ENCODE measurements around the gene SORCS3.

DNA sequence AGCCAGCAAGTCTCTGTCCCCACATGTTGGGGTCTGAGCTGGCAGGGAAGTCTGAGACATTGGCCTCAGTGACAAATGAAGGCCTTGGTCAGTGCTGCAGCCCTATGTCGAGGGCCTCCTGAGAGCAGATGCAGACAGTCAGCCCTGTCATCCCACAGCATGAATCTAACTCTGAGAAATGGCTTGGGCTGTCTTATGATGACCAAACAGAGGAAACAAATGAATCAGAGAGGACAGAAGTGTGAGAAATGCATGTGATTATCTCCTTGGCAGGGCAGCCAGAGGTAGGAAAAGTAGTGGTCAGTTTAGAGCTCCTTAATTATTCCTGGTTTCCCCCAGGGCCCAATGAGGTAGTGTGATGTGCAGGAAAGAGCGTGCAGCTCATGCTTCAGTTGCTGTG, 287.6 kb downstream of the SORCS3 start:
- no peak for TF ChIP-seq JUND (IDR thresholded peaks at IDR 0.05)
- no peak for TF ChIP-seq RXRA (IDR thresholded peaks at IDR 0.05)
- TF ChIP-seq, protein P1, sequence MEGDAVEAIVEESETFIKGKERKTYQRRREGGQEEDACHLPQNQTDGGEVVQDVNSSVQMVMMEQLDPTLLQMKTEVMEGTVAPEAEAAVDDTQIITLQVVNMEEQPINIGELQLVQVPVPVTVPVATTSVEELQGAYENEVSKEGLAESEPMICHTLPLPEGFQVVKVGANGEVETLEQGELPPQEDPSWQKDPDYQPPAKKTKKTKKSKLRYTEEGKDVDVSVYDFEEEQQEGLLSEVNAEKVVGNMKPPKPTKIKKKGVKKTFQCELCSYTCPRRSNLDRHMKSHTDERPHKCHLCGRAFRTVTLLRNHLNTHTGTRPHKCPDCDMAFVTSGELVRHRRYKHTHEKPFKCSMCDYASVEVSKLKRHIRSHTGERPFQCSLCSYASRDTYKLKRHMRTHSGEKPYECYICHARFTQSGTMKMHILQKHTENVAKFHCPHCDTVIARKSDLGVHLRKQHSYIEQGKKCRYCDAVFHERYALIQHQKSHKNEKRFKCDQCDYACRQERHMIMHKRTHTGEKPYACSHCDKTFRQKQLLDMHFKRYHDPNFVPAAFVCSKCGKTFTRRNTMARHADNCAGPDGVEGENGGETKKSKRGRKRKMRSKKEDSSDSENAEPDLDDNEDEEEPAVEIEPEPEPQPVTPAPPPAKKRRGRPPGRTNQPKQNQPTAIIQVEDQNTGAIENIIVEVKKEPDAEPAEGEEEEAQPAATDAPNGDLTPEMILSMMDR (IDR thresholded peaks at IDR 0.05; ENCODE audit: low read depth, low read length, missing input control): no peak
- TF ChIP-seq SP1 (IDR thresholded peaks at IDR 0.05): no peak
- TF ChIP-seq NR2F2 (IDR thresholded peaks at IDR 0.05): no peak
